ENCODE data around the gene SORBS1.

DNA sequence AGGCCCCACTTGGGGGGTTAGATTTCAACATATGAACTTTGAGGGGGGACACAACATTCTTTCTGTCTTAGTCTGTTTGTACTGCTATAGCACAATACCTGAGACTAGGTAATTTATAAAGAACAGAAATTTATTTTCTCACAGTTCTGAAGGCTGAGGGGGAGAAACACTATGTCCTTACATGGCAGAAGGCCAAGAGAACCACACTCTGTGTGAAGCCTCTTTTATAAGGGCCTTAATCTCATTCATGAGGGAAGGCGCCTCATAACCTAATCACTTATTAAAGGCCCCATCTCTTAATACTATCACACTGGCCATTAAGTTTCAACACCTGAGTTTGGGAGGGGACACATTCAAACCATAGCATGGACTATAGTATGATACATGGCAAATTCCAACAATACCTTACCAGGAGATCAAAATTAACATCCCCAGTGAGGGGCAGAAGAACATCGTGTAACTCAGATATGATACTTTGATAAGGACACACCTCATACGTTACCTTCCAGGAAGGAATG, 261.1 kb downstream of the SORBS1 start:
- TF ChIP-seq CTCF (IDR thresholded peaks at IDR 0.05) = no peak
- TF ChIP-seq POLR2A (IDR thresholded peaks at IDR 0.05) = no peak
